IMR-90 (cell line): ENCODE results near the gene ANAPC5. TPM values are rescaled to one million over a fixed set of nuclear protein-coding genes. Genes with fewer than 3 reads are reported as not detected.
"Not testable (repeated sequence)": the region's sequence is repeated elsewhere in the genome, so short reads cannot be mapped to it uniquely, and the experiment has no call there.

Experiments
- ATAC-seq: fragments of 200-7000 bp; cut with Tn5 transposase; 2 replicates; pipeline ENCODE4 v1.9.1; 2020; ENCODE audit warnings: low read depth, mild to moderate bottlenecking, moderate library complexity
- BruUV-seq: library from RNA; stranded (reverse); fragments of 400-500 nt; replicated peaks from 2 replicates; lab custom pipeline; 2021; lab: Mats Ljungman, UMichigan
- CTCF ChIA-PET: fragments of 300-600 bp; formaldehyde crosslinking; extraction: SDS; loops from one replicate; lab custom pipeline; 2021; ENCODE audit warnings: antibody characterized with exemption; lab: Yijun Ruan, JAX
- POLR2A ChIA-PET: fragments of 300-600 bp; sonication (Branson Sonifier 250); formaldehyde crosslinking; loops from one replicate; lab custom pipeline; 2022; ENCODE audit warnings: antibody characterized with exemption; ENCODE audit not compliant: unreplicated experiment; lab: Charles Lee
- DNase-seq: peaks from one replicate; pipeline ENCODE4 v3.0.0; 2013
- H2AFZ ChIP-seq: replicated peaks from 2 replicates; pipeline ENCODE3; 2013; ENCODE audit warnings: low read length, mild to moderate bottlenecking; ENCODE audit not compliant: poor library complexity
- H2AK5ac ChIP-seq: 2 replicates; pipeline ENCODE4 v1.6.1; 2013; ENCODE audit warnings: low read depth, low read length, inconsistent platforms
- H2AK9ac ChIP-seq: replicated peaks from 2 replicates; pipeline ENCODE3; 2013; ENCODE audit warnings: mild to moderate bottlenecking, low read depth, low read length, moderate library complexity; ENCODE audit not compliant: poor library complexity
- H2BK120ac ChIP-seq: 2 replicates; pipeline ENCODE4 v1.6.1; 2013; ENCODE audit warnings: low read depth, low read length, inconsistent platforms
- H2BK15ac ChIP-seq: 3 replicates; pipeline ENCODE4 v1.6.1; 2013; ENCODE audit warnings: low read depth, low read length, inconsistent platforms
- H2BK20ac ChIP-seq: 2 replicates; pipeline ENCODE4 v1.6.1; 2013; ENCODE audit warnings: low read depth, mild to moderate bottlenecking, inconsistent platforms, low read length, moderate library complexity
- H2BK5ac ChIP-seq: 2 replicates; pipeline ENCODE4 v1.6.1; 2013; ENCODE audit warnings: mild to moderate bottlenecking, low read depth, low read length, inconsistent platforms; ENCODE audit not compliant: poor library complexity, severe bottlenecking
- H3K14ac ChIP-seq: replicated peaks from 2 replicates; pipeline ENCODE4 v1.6.1; 2013; ENCODE audit warnings: low read depth, low read length, inconsistent platforms
- H3K18ac ChIP-seq: 2 replicates; pipeline ENCODE4 v1.6.1; 2013; ENCODE audit warnings: low read depth, low read length, control low read depth
- H3K23ac ChIP-seq: 2 replicates; pipeline ENCODE4 v1.6.1; 2013; ENCODE audit warnings: low read depth, low read length, inconsistent platforms
- H3K27ac ChIP-seq: 2 replicates; pipeline ENCODE4 v1.5.1; 2013; ENCODE audit warnings: mild to moderate bottlenecking, control low read depth, low read length; ENCODE audit not compliant: insufficient read depth
- H3K27me3 ChIP-seq: 2 replicates; pipeline ENCODE4 v1.6.1; 2013; ENCODE audit warnings: low read length; ENCODE audit not compliant: control insufficient read depth, insufficient read depth
- H3K36me3 ChIP-seq: 2 replicates; pipeline ENCODE4 v1.6.1; 2013; ENCODE audit warnings: low read length, mixed read lengths; ENCODE audit not compliant: control insufficient read depth, insufficient read depth
- H3K4ac ChIP-seq: 2 replicates; pipeline ENCODE4 v1.6.1; 2013; ENCODE audit warnings: low read depth, low read length, inconsistent platforms
- H3K4me1 ChIP-seq: 2 replicates; pipeline ENCODE4 v1.6.1; 2013; ENCODE audit warnings: low read length, mixed read lengths; ENCODE audit not compliant: control insufficient read depth, insufficient read depth
- H3K4me2 ChIP-seq: 2 replicates; pipeline ENCODE4 v1.6.1; 2013; ENCODE audit warnings: low read depth, mild to moderate bottlenecking, control low read depth, low read length, moderate library complexity
- H3K4me3 ChIP-seq: 2 replicates; pipeline ENCODE4 v1.5.1; 2013; ENCODE audit warnings: low read depth, mild to moderate bottlenecking, control low read depth, low read length, moderate library complexity; ENCODE audit not compliant: insufficient read depth
- H3K56ac ChIP-seq: 2 replicates; pipeline ENCODE4 v1.6.1; 2013; ENCODE audit warnings: low read length, inconsistent platforms; ENCODE audit not compliant: insufficient read depth; ENCODE audit errors: extremely low read depth
- H3K79me1 ChIP-seq, 2 experiments: 2 replicates each; pipeline ENCODE4 v1.6.1; 2013; ENCODE audit warnings: low read length in 2 of 2, inconsistent platforms in 1 of 2, low read depth in 1 of 2
- H3K9ac ChIP-seq: 2 replicates; pipeline ENCODE4 v1.6.1; 2013; ENCODE audit warnings: low read depth, low read length, control low read depth
- H3K9me1 ChIP-seq: 2 replicates; pipeline ENCODE4 v1.6.1; 2013; ENCODE audit warnings: low read length, inconsistent platforms; ENCODE audit not compliant: insufficient read depth
- H3K9me3 ChIP-seq: 2 replicates; pipeline ENCODE4 v1.6.1; 2013; ENCODE audit warnings: low read length; ENCODE audit not compliant: control insufficient read depth, insufficient read depth
- H4K20me1 ChIP-seq: 2 replicates; pipeline ENCODE4 v1.6.1; 2013; ENCODE audit warnings: low read length, inconsistent platforms; ENCODE audit not compliant: insufficient read depth
- H4K5ac ChIP-seq: 2 replicates; pipeline ENCODE4 v1.6.1; 2013; ENCODE audit warnings: mild to moderate bottlenecking, low read depth, low read length, control low read depth
- H4K8ac ChIP-seq, 2 experiments: 2 replicates each; pipeline ENCODE4 v1.6.1; 2013; ENCODE audit warnings: low read depth in 2 of 2, low read length in 2 of 2, control low read depth in 1 of 2, inconsistent platforms in 1 of 2
- H4K91ac ChIP-seq: 2 replicates; pipeline ENCODE4 v1.6.1; 2013; ENCODE audit warnings: low read depth, low read length, inconsistent platforms; ENCODE audit not compliant: insufficient read depth
- WGBS, 2 experiments: methylation state at CpG; one replicate each; pipeline versions ENCODE4 v1.1.5 to v1.1.7; 2013; ENCODE audit warnings: missing lambda C conversion rate in 2 of 2; ENCODE audit not compliant: insufficient read length in 1 of 2; ENCODE audit errors: extremely low coverage in 2 of 2; 5-methylcytosine and 5-hydroxymethylcytosine counted together
- dilution Hi-C: fragments of 300-500 bp; cut with HindIII; formaldehyde crosslinking; loops from one replicate; pipeline ENCODE4 v1.14.3; 2018; ENCODE audit warnings: low sequenced_read_pairs; ENCODE audit not compliant: unreplicated experiment
- in situ Hi-C: fragments of 300-500 bp; cut with MboI; formaldehyde crosslinking; loops from 3 replicates; pipeline ENCODE4 v1.14.3; 2019; ENCODE audit warnings: low sequenced_read_pairs, inconsistent platforms, mixed read lengths
- intact Hi-C: fragments of 100-400 bp; cut with micrococcal nuclease; formaldehyde crosslinking; loops from 2 replicates; pipeline ENCODE4 v1.10.0; 2022
- polyA plus RNA-seq, 3 experiments: library from polyadenylated mRNA; depleted of rRNA; stranded (reverse); fragments of >200 nt; gene quantifications; 2 replicates each; pipeline ENCODE4 v1.2.3, GENCODE V29; 2012; ENCODE audit warnings: low replicate concordance in 1 of 3
- total RNA-seq: library from RNA; depleted of rRNA; stranded (reverse); fragments of >200 nt; gene quantifications from 2 replicates; pipeline ENCODE4 v1.2.3, GENCODE V29; 2012

ANAPC5 gene
- total and polyA plus RNA-seq, 2 of the 4 experiments (the other 2 are of a cell fraction) = 157 to 211 TPM

- H3K56ac ChIP-seq, intact Hi-C loops, CTCF ChIA-PET, H3K4ac ChIP-seq, H4K8ac ChIP-seq, H2BK20ac ChIP-seq, H2AK9ac ChIP-seq, POLR2A ChIA-PET, H3K27me3 ChIP-seq, H3K14ac ChIP-seq, ATAC-seq, BruUV-seq, H3K23ac ChIP-seq, H3K9ac ChIP-seq, H2AFZ ChIP-seq, H2AK5ac ChIP-seq, dilution Hi-C loops, H2BK5ac ChIP-seq, DNase-seq, H3K36me3 ChIP-seq, H4K91ac ChIP-seq, H4K5ac ChIP-seq, H2BK120ac ChIP-seq, H3K4me2 ChIP-seq, H3K4me1 ChIP-seq, in situ Hi-C loops, H3K4me3 ChIP-seq, H3K27ac ChIP-seq, H2BK15ac ChIP-seq, H3K18ac ChIP-seq, H3K9me3 ChIP-seq: not testable (repeated sequence)
- Histone ChIP-seq H3K79me1 (peaks cover 16 to 67% of the 10 kb centered on the region in 2 experiments), H4K20me1 (peaks cover 22% of the 10 kb centered on the region), H3K9me1 (peaks cover 10% of the 10 kb centered on the region)
- 81% methylated on average over 8 of the region's 14 CpGs; no CpG with 5 or more reads in 1 of the 2 experiments for WGBS, 2 experiments
Observed at GRCh38 chr12:121281116-121281515, 71.1 kb downstream of the ANAPC5 start.

DNA sequence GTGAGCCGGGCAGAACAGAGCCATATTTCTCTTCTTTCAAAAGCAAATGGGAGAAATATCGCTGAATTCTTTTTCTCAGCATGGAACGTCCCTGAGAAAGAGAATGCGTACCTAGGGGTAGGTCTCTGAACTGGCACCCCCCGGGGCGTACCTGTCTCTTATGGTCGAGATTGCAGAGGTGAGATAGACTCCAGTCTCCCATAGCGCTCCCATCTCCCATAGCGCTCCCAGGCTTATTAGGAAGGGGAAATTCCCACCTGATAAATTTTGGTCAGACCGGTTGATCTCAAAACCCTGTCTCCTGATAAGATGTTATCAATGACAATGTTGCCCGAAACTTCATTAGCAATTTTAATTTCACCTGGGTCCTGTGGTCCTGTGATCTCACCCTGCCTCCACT is 71.7 kb downstream of the ANAPC5 start:
- H2AK9ac ChIP-seq, H3K4ac ChIP-seq, dilution Hi-C loops, CTCF ChIA-PET, in situ Hi-C loops, ATAC-seq, H3K27me3 ChIP-seq, H3K4me1 ChIP-seq, H3K27ac ChIP-seq, H4K91ac ChIP-seq, H3K4me2 ChIP-seq, H2BK120ac ChIP-seq, POLR2A ChIA-PET, H2AK5ac ChIP-seq, H4K5ac ChIP-seq, H3K56ac ChIP-seq, BruUV-seq, H4K8ac ChIP-seq, H3K14ac ChIP-seq, DNase-seq, H2BK20ac ChIP-seq, H2BK15ac ChIP-seq, intact Hi-C loops, H3K9me3 ChIP-seq, H3K4me3 ChIP-seq, H3K9ac ChIP-seq, H3K18ac ChIP-seq, H3K36me3 ChIP-seq, H2BK5ac ChIP-seq, H2AFZ ChIP-seq, H3K23ac ChIP-seq: not testable (repeated sequence)
- no CpG with 5 or more reads among the region's 11 CpGs for WGBS, 2 experiments
- Histone ChIP-seq H3K9me1 (peaks cover 10% of the 10 kb centered on the region), H4K20me1 (peaks cover 16% of the 10 kb centered on the region), H3K79me1 (peaks cover 15 to 62% of the 10 kb centered on the region in 2 experiments)
